Measurements from ENCODE around the gene SULT6B1. TPM values are rescaled to one million over a fixed set of nuclear protein-coding genes. Genes with fewer than 3 reads are reported as not detected.

SULT6B1 gene
- total RNA-seq, 1 donor from 2014 or later = not detected

DNA sequence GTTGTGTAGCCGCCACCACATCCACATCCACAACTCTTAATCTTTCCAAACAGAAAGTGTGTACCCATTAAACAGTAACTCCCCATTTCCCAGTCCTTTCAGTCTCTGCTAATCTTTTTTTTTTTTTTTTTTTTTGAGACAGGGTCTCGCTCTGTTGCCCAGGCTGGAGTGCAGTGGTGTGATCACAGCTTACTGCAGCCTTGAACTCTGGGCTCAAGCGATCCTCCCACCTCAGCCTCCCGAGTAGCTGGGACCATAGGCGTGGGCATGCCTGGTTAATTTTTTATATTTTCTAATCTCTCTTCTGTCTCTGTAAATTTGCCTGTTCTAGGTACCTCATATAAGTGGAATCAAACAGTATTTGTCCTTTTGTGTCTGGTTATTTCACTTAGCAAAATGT is 35.2 kb downstream of the SULT6B1 start:
- DNase-seq (ENCODE audit: low read depth, low spot score) = no peak

- DNase-seq (ENCODE audit: low read depth, low spot score) = no peak
Observed at GRCh38 chr2:37149626-37150322, 38.7 kb downstream of the SULT6B1 start.

DNA sequence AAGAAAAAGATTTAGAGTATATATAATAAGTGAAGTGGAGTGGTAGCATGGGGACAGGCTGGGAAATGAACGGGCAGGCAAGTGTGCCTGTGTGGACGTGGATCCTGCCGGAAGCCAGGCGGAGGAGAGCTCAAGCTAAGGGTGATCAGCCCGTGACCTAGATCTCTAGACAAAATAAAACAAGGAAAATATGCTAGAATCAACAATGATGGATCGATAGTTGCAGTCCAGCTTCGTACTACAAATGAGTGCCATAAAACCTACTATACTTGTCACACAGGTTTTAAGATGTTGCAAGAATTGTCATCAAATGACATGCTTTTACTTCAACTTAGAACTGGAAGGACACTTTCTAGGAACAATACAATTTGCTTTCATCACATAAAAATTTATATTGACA is 40.1 kb downstream of the SULT6B1 start:
- no peak for DNase-seq (ENCODE audit: low read depth, low spot score)

GRCh38 chr2:37146062-37146461 is 42.4 kb downstream of the SULT6B1 start:
- no peak for DNase-seq (ENCODE audit: low read depth, low spot score)

DNA sequence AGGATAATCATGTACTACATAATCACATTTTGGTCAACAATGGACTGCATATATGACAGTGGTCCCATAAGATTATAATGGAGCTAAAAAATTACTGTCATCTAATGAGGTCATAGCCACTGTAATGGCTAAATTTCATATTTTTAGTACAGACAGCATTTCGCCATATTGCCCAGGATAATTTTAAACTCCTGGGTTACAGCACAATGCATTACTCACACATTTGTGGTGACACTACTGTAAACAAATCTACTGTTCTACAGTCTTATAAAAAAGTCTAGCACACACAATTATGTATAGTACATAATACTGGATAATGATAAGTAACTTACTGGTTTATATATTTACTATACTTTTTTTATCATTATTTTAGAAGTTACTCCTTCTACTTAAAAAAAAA is 44.5 kb downstream of the SULT6B1 start:
- no peak for DNase-seq (ENCODE audit: low read depth, low spot score)

GRCh38 chr2:37142546-37142945 is 45.9 kb downstream of the SULT6B1 start:
- DNase-seq (ENCODE audit: low read depth, low spot score) = no peak

DNA sequence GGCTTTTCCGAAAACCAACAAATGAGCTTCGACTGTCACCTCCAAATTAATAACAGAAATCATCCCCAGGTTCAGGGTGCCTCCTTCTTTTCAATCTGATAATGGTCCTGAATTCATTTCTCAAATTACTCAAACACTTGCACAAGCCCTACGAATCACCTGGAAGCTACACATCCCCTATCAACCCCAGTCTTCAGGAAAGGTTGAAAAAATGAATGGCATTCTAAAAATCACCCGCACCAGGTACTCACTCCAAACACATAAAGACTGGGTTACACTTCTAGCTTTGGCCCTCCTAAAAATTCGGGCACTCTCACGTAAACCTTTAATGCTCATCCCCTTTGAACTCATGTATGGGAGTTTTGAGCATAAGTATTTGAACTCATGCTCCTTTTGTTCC is 55.6 kb downstream of the SULT6B1 start:
- no peak for DNase-seq (ENCODE audit: low read depth, low spot score)

DNA sequence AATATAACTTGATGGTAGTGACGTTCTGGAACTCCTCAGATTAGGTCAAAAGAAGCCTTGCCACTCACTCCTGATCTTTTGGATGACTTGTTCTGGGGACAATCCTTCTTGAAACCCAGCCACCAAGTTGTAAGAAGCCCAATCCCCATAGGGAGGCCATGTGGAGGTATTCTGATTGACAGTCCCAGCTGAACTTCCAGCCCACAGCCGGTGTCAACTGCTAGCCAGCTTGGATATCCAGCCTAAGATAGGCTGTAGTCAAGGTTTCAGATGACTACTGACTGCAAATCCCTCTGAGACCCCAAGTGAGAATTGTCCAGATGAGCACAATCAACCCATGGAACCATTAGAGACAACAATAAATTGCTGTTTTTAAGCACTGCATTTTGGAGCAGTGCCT is 63.1 kb downstream of the SULT6B1 start:
- no peak for DNase-seq (ENCODE audit: low read depth, low spot score)

DNA sequence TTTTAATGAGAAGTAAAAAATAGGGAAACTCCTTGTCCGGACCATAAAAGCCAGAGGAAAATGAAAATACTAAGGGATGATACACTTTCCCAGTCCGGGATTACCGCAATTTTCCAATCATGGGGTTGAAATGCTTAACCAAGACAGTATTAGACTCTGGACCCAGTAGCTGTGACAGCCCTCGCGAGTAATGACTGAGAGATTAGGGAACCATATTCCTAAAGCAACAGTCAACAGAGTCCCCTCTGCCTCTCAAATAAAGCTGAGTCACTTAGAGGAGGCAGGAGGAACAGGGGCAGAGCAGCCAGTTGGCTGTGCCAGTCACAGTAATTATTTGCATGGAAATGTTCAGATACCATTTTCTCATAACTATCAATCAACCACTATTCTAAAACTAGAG is 69.3 kb downstream of the SULT6B1 start:
- DNase-seq (ENCODE audit: low read depth, low spot score) = no peak

Other genes with a start within 250 kb of the SULT6B1 start
- 19.6 and 34.3 TPM in 2 replicates for gene STRN, start 222.1 kb downstream of the SULT6B1 start, total RNA-seq
- gene HEATR5B, start 104.3 kb downstream of the SULT6B1 start, total RNA-seq = 27.1 and 32.5 TPM in 2 replicates
- 7.3 and 9.8 TPM in 2 replicates for gene GPATCH11, start 104.2 kb downstream of the SULT6B1 start, total RNA-seq
- gene EIF2AK2, start 31.7 kb downstream of the SULT6B1 start, total RNA-seq = 29.4 and 36.9 TPM in 2 replicates
- gene CEBPZOS, start 7.8 kb upstream of the SULT6B1 start, total RNA-seq = 11.1 and 12.5 TPM in 2 replicates
- gene CEBPZ, start 42.9 kb upstream of the SULT6B1 start, total RNA-seq = 49.6 and 69.3 TPM in 2 replicates
- gene NDUFAF7, start 43.0 kb upstream of the SULT6B1 start, total RNA-seq = 14.4 and 16.5 TPM in 2 replicates
- 84.1 and 88.3 TPM in 2 replicates for gene PRKD3, start 136.2 kb upstream of the SULT6B1 start, total RNA-seq
- gene QPCT, start 156.0 kb upstream of the SULT6B1 start, total RNA-seq = 18.9 and 35.5 TPM in 2 replicates

All from pulmonary artery endothelial cell (primary cell).